GM23248 (cell line): ENCODE data around the gene NQO2.
"Not testable (repeated sequence)": the region's sequence is repeated elsewhere in the genome, so short reads cannot be mapped to it uniquely, and the experiment has no call there.

Experiments used
- EZH2 ChIP-seq: fragments of 200-600 bp; sonication (generic); IDR thresholded peaks from 2 replicates; pipeline ENCODE4 v1.6.1; 2018; ENCODE audit warnings: antibody characterized with exemption, mild to moderate bottlenecking; ENCODE audit not compliant: insufficient read depth, poor library complexity, severe bottlenecking
- EZH2phosphoT487 ChIP-seq: fragments of 200-600 bp; sonication (generic); IDR thresholded peaks from 2 replicates; pipeline ENCODE4 v1.6.1; 2018; ENCODE audit warnings: antibody characterized with exemption, moderate library complexity, mild to moderate bottlenecking, low read depth; ENCODE audit not compliant: insufficient read depth

DNA sequence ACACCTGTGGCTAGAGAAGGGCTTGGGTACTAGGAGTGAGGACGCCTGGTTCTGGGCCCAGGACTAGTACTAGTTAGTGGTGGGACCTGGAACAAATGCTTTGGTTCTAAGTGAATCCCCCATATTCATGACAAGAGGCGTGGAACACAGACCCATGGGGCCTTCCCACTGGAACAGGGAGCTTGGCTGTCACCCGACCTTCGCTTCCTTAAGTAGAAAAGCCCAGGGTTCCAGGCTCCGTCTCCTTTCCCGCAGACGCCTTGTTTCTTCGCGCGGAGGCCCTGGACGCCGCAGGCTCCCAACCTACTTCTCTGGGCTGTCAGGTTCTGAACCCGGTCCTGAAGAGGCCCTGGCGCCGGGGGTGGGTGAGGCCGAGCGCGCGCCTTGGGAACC lies 63.6 kb downstream of the NQO2 start:
- TF ChIP-seq EZH2phosphoT487, EZH2: not testable (repeated sequence)
